ENCODE results near the gene USP49.
"Not testable (repeated sequence)": the region's sequence is repeated elsewhere in the genome, so short reads cannot be mapped to it uniquely, and the experiment has no call there.

Gene USP49

GRCh38 chr6:41811946-41812345 is 83.2 kb downstream of the USP49 start:
- not testable (repeated sequence) for DNase-seq (ENCODE audit: low spot score)

- no peak for DNase-seq (ENCODE audit: low spot score)
Measured at GRCh38 chr6:41811095-41811494, 84.1 kb downstream of the USP49 start.

- DNase-seq (ENCODE audit: low spot score): no peak
Measured at GRCh38 chr6:41805830-41806774, 89.1 kb downstream of the USP49 start.

DNA sequence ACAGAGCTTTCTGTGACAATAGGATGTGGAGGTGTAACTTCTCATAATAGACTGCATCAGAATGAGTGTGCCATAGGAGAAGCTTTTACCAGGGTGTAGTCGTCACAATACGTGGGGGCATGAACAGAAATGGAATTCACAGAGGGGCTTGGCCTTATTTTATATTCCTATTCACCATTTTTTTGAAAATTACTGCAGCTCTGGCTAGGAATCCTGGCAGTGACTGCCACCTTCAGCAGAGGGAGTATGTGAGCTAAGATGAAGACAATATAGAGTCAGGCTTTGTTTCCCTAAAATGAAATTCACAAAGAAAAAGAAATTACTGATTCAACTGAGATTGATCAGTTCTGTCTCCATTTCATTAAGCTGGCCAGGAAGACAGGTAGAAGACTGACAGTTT is 93.8 kb downstream of the USP49 start:
- no peak for DNase-seq (ENCODE audit: low spot score)

GRCh38 chr6:41799559-41799911 is 95.6 kb downstream of the USP49 start:
- no peak for DNase-seq (ENCODE audit: low spot score)

- no peak for DNase-seq (ENCODE audit: low spot score)
Measured at GRCh38 chr6:41798901-41799558, 96.1 kb downstream of the USP49 start.

GRCh38 chr6:41796474-41796873 is 98.7 kb downstream of the USP49 start:
- no peak for DNase-seq (ENCODE audit: low spot score)

DNA sequence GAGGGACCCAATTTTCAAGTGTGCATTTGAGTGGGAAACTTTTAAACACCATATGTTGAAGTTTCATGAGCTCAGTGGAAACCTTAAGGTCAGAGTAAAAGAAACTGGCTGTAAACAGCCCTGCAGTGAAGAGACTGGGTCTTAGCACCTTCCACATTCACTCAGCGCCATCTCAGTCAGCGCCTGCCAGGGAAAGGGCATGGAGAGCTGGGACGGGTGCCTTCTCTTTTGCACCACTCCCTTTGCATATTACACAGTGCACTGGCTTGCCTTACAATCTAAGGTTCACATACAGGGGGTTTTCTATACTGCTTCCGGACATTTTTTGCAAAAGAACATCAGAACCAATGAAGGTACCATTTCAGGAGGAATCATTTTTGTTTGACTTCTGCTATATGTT is 103.2 kb downstream of the USP49 start:
- DNase-seq (ENCODE audit: low spot score): no peak

- DNase-seq (ENCODE audit: low spot score): no peak
Measured at GRCh38 chr6:41791305-41791704, 103.9 kb downstream of the USP49 start.

DNA sequence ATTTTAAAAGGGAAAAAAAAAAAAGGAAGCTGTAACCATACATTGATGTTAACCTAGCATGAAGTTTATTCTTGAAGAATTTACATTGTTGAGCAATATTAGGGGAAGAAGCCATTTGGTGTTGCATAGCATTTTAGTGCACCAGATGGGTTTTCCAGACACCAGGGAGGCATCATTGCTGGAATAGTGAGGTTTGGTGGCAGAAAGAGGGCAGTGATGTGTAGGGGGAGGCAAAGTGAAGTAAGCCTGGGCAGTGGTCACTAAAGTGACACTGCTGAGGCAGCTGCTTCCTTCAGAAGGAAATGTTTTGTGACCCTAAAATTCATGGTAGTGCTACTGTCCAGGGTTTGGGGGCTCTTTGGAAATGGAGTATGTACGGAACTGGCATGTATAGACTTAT is 105.1 kb downstream of the USP49 start:
- no peak for DNase-seq (ENCODE audit: low spot score)

GRCh38 chr6:41789390-41789724 is 105.8 kb downstream of the USP49 start:
- no peak for DNase-seq (ENCODE audit: low spot score)

DNA sequence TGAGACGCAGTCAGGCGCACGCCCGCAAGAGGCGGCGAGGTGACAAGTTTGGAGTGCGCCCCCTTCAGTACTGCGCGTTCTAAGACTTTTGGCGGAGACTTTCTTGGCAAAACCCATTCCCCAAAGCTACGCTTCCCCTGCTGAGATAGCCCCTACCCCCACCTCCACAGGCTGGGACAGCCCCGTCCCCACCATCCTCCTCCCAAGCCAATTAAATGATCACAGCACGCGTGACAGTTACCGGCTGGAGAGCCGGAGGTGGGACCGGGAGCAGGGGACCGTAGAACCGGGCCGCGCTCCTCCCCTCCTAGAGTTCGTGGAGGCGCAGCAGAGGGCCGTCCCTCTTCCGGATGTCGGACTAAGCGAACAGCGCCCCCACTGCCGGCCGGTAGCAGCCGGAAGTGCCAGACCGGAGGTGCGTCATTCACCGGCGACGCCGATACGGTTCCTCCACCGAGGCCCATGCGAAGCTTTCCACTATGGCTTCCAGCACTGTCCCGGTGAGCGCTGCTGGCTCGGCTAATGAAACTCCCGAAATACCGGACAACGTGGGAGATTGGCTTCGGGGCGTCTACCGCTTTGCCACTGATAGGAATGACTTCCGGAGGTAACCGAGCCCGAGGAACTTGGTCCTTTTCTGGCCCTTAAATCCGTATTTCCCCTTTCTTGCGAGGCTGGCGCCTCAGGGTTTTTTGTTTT is 107.8 kb downstream of the USP49 start, which contains the start of gene TOMM6:
TSS of gene TOMM6 (plus strand) at position 476 of the 699 bp plus-strand sequence. CDS start at position 480, 4 bp downstream.
- peak; percentile 97 for DNase-seq (ENCODE audit: low spot score)

GRCh38 chr6:41786451-41787218 is 108.5 kb downstream of the USP49 start:
- DNase-seq (ENCODE audit: low spot score): peak; percentile 87

GRCh38 chr6:41785689-41786450 is 109.3 kb downstream of the USP49 start:
- no peak for DNase-seq (ENCODE audit: low spot score)

GRCh38 chr6:41785254-41785653 is 109.9 kb downstream of the USP49 start:
- DNase-seq (ENCODE audit: low spot score): no peak

DNA sequence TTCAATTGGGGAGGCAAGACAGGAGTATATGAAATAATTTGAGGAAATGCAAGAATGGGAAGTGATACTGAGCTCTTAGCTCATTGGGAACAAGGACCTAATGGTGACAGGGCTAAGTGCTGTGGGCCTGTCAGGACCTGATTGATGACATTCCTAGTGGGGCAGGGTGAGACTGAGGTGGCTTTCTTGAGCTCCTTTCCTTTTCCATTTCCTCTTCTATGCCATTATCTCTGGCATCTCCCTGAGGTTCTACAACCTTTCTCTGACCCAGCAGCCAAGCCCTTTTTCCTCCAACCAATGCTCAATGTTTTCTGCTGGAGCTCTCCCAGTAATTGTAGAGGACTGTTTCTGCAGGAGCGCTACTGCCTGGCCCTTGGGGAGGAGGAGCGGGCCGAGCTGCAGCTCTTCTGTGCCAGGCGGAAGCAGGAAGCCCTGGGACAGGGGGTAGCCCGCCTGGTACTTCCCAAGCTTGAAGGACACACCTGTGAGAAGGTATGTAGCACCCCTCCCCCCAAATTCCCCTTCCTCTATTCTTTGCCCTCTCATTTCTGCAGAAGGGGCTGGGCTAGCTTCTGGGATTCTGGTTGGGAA is 110.5 kb downstream of the USP49 start:
- no peak for DNase-seq (ENCODE audit: low spot score)

GRCh38 chr6:41783106-41783780 is 111.9 kb downstream of the USP49 start:
- DNase-seq (ENCODE audit: low spot score): no peak

DNA sequence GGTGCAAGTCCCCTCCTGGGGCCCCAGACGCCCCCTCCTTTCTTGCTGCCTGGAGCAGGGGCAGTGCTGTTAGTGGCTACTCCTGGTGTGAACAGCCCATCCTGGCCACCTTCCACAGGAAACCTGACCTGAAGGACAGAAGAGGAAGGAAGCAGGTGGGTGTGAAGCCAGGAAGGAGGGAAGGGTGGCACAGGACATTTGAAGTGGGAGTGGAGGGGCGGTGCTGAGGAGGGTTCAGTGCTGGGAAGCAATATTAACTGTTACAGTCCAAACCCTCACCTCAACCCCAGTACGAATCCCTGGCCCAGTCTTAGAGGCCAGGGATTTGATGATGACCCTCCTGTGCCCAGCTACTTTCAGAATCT is 113.8 kb downstream of the USP49 start:
- no peak for DNase-seq (ENCODE audit: low spot score)

- DNase-seq (ENCODE audit: low spot score): peak; percentile 18
Measured at GRCh38 chr6:41780551-41781365, 114.4 kb downstream of the USP49 start, which contains the start of gene PRICKLE4. Gene PRICKLE4 (plus strand): TSS chr6:41780782. CDS start chr6:41783474, 2,692 bp downstream.
